ENCODE results near the gene YPEL2. TPM values are rescaled to one million over a fixed set of nuclear protein-coding genes. Genes with fewer than 3 reads are reported as not detected.

The YPEL2 gene
- total RNA-seq, 1 donor from 2014 or later, result 18.9 TPM

- H3K4me3 Mint-ChIP-seq (ENCODE audit: unreplicated experiment), result no peak overlapping the region
- H3K36me3 Mint-ChIP-seq (ENCODE audit: unreplicated experiment), result no peaks in the 10 kb centered on the region
- DNase-seq (ENCODE audit: extremely low spot score, unreplicated experiment), result no peak
- H3K27me3 Mint-ChIP-seq (ENCODE audit: unreplicated experiment), result no peaks in the 10 kb centered on the region
- H3K9me3 Mint-ChIP-seq (ENCODE audit: unreplicated experiment), result peaks cover 6% of the 10 kb centered on the region
- peaks cover 22% of the 10 kb centered on the region for H3K4me1 Mint-ChIP-seq (ENCODE audit: unreplicated experiment)
- TF ChIP-seq CTCF (IDR thresholded peaks at IDR 0.05), result no peak
- H3K27ac Mint-ChIP-seq (ENCODE audit: unreplicated experiment), result no peak overlapping the region
These were observed 105.4 kb downstream of the YPEL2 start for GRCh38 chr17:59436900-59437299.

GRCh38 chr17:59437791-59438281, 106.4 kb downstream of the YPEL2 start:
- H3K27me3 Mint-ChIP-seq (ENCODE audit: unreplicated experiment), result no peaks in the 10 kb centered on the region

GRCh38 chr17:59439262-59439661, 107.8 kb downstream of the YPEL2 start:
- Mint-ChIP-seq H3K27ac (ENCODE audit: unreplicated experiment) (no peak overlapping the region), H3K9me3 (ENCODE audit: unreplicated experiment) (no peaks in the 10 kb centered on the region), H3K36me3 (ENCODE audit: unreplicated experiment) (no peaks in the 10 kb centered on the region), H3K4me1 (ENCODE audit: unreplicated experiment) (peaks cover 22% of the 10 kb centered on the region), H3K27me3 (ENCODE audit: unreplicated experiment) (no peaks in the 10 kb centered on the region), H3K4me3 (ENCODE audit: unreplicated experiment) (no peak overlapping the region)
- DNase-seq (ENCODE audit: extremely low spot score, unreplicated experiment), result no peak
- TF ChIP-seq CTCF (IDR thresholded peaks at IDR 0.05), result no peak

More at GRCh38 chr17:59437791-59438281, 106.4 kb downstream of the YPEL2 start:
- no peak overlapping the region for H3K27ac Mint-ChIP-seq (ENCODE audit: unreplicated experiment)
- H3K4me1 Mint-ChIP-seq (ENCODE audit: unreplicated experiment), result peaks cover 22% of the 10 kb centered on the region
- no peaks in the 10 kb centered on the region for H3K36me3 Mint-ChIP-seq (ENCODE audit: unreplicated experiment)
- no peak for DNase-seq (ENCODE audit: extremely low spot score, unreplicated experiment)
- TF ChIP-seq CTCF (IDR thresholded peaks at IDR 0.05), result no peak
- no peak overlapping the region for H3K4me3 Mint-ChIP-seq (ENCODE audit: unreplicated experiment)
- peaks cover under 1% of the 10 kb centered on the region for H3K9me3 Mint-ChIP-seq (ENCODE audit: unreplicated experiment)

- H3K27ac Mint-ChIP-seq (ENCODE audit: unreplicated experiment), result no peak overlapping the region
- H3K27me3 Mint-ChIP-seq (ENCODE audit: unreplicated experiment), result no peaks in the 10 kb centered on the region
- H3K4me1 Mint-ChIP-seq (ENCODE audit: unreplicated experiment), result peaks cover 20% of the 10 kb centered on the region
- no peaks in the 10 kb centered on the region for H3K36me3 Mint-ChIP-seq (ENCODE audit: unreplicated experiment)
- no peak for TF ChIP-seq CTCF (IDR thresholded peaks at IDR 0.05)
- H3K9me3 Mint-ChIP-seq (ENCODE audit: unreplicated experiment), result no peaks in the 10 kb centered on the region
- H3K4me3 Mint-ChIP-seq (ENCODE audit: unreplicated experiment), result no peak overlapping the region
- no peak for DNase-seq (ENCODE audit: extremely low spot score, unreplicated experiment)
These were observed 108.3 kb downstream of the YPEL2 start for GRCh38 chr17:59439741-59440211.

- DNase-seq (ENCODE audit: extremely low spot score, unreplicated experiment), result peak; percentile 93
- H3K27me3 Mint-ChIP-seq (ENCODE audit: unreplicated experiment), result no peaks in the 10 kb centered on the region
- H3K4me3 Mint-ChIP-seq (ENCODE audit: unreplicated experiment), result no peak overlapping the region
- peaks cover 10% of the 10 kb centered on the region for H3K4me1 Mint-ChIP-seq (ENCODE audit: unreplicated experiment)
- no peaks in the 10 kb centered on the region for H3K36me3 Mint-ChIP-seq (ENCODE audit: unreplicated experiment)
- peak; percentile 92 for TF ChIP-seq CTCF (IDR thresholded peaks at IDR 0.05)
- H3K9me3 Mint-ChIP-seq (ENCODE audit: unreplicated experiment), result no peaks in the 10 kb centered on the region
- H3K27ac Mint-ChIP-seq (ENCODE audit: unreplicated experiment), result peak overlapping the region; percentile 15
These were observed 109.5 kb downstream of the YPEL2 start for GRCh38 chr17:59440757-59441463.
